IPS-18a (cell line): Measurements from ENCODE around the gene SNRPD3.
"Not testable (repeated sequence)": the region's sequence is repeated elsewhere in the genome, so short reads cannot be mapped to it uniquely, and the experiment has no call there.

Source experiments
- H3K27ac ChIP-seq: one replicate; pipeline ENCODE4 v1.5.1; 2013; ENCODE audit warnings: low read length
- H3K27me3 ChIP-seq: one replicate; pipeline ENCODE4 v1.6.1; 2013; ENCODE audit warnings: mild to moderate bottlenecking, low read length; ENCODE audit not compliant: control insufficient read depth, insufficient read depth
- H3K36me3 ChIP-seq: one replicate; pipeline ENCODE4 v1.6.1; 2013; ENCODE audit warnings: low read depth, low read length; ENCODE audit not compliant: control insufficient read depth
- H3K4me1 ChIP-seq: one replicate; pipeline ENCODE4 v1.6.1; 2013; ENCODE audit warnings: low read depth, low read length; ENCODE audit not compliant: control insufficient read depth
- H3K4me3 ChIP-seq: one replicate; pipeline ENCODE4 v1.5.1; 2013; ENCODE audit warnings: low read length
- H3K9ac ChIP-seq: one replicate; pipeline ENCODE4 v1.6.1; 2013; ENCODE audit warnings: mild to moderate bottlenecking, low read length, moderate library complexity
- H3K9me3 ChIP-seq: one replicate; pipeline ENCODE4 v1.6.1; 2013; ENCODE audit warnings: low read depth, low read length; ENCODE audit not compliant: control insufficient read depth

The SNRPD3 gene

DNA sequence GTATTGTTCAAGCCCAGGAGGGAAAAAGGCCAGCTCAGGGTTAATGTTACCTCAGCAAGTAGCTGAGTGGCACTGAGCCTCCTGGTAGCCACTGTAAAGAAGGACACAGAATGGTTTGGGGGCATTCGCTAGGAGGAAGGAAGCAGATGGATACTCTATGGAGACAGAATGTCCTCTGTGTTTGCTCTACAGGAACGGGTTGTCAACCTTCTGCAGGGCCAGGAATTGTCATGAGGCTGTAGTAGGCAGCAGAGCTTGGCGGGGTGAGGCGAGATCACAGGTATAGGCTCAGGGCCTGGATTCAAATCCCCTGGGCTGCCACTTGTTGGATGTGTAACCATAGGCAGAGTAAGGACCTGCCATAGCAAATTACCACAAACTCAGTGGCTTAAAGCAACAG, 40.1 kb downstream of the SNRPD3 start:
- Histone ChIP-seq H3K27me3 (no peaks in the 10 kb centered on the region), H3K4me1 (peaks cover 13% of the 10 kb centered on the region), H3K9me3 (no peaks in the 10 kb centered on the region), H3K27ac (no peak overlapping the region), H3K9ac (no peak overlapping the region), H3K4me3 (no peak overlapping the region), H3K36me3 (no peaks in the 10 kb centered on the region)

DNA sequence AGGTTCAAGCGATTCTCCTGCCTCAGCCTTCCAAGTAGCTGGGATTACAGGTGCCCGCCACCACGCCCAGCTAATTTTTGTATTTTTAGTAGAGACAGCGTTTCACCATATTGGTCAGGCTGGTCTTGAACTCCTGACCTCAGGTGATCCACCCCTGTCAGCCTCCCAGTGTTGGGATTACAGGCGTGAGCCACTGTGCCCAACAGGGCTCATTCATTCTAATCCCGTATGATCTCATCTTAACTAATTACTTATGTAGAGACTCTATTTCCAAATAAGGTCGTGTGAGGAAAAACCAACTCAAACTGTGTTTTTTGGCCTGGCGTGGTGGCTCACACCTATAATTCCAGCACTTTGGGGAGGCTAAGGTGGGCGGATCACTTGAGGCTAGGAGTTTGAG, 41.3 kb downstream of the SNRPD3 start:
- H3K9ac ChIP-seq, H3K27me3 ChIP-seq, H3K4me3 ChIP-seq, H3K27ac ChIP-seq, H3K36me3 ChIP-seq, H3K9me3 ChIP-seq: not testable (repeated sequence)
- H3K4me1 ChIP-seq = peaks cover 10% of the 10 kb centered on the region

DNA sequence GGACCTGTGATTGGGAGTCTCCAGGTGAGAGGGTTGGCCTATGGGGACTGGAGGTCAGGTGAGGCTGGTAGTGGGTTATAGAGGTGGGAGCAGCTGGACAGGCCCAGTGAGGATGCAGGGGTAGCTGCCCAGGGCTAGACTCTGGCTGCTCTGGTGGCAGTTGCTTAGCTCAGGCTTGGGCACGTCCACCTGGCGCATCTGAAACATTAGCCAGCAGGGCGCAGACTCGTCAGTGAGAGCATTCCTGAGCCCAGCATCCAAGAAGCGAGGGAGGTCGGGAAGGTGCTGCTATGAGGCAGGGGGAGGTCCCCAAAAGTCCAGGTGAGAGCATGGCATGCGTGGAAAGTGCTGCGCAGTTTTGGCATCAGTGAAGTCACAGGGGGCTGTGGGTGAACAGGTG, 43.7 kb downstream of the SNRPD3 start:
- Histone ChIP-seq H3K36me3 (no peaks in the 10 kb centered on the region), H3K9ac (no peak overlapping the region), H3K9me3 (no peaks in the 10 kb centered on the region), H3K27me3 (no peaks in the 10 kb centered on the region), H3K27ac (no peak overlapping the region), H3K4me1 (peaks cover 10% of the 10 kb centered on the region), H3K4me3 (no peak overlapping the region)

DNA sequence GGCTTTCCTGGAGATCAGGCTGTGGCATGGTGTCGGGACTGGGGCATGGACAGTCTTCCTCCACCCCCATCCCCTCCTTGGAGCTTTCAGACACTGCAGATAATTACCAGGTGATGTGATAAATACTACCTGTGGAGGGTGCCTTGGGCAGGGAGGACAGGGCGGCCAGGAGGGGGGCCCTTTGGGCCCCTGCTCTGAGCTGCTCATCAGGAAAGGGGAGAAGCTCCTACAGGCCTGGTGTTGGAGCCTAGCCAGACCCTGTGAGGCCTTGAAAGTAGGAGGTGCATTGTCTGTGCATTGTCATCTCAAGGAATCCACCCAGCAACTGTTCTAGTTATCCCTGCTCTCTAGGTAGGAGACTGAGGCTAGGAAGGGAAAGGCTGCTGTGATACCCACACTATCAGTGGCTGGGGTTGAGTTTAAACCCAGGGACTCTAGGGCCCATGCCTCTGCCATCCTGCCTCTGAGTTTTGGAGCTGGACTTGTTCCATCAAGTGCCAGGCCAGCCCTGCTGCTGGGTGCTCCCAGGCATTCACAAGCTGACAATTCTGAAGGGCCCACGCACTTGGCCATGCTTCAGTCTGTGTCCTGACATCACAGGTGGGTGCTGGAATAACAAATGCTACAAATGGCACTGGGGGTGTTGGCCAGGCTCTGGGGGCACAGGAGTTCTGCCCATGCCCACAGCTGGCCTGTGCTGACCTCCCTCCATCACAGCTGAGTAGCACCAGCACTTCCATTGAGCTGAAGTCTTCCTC, 44.3 kb downstream of the SNRPD3 start:
- not testable (repeated sequence) for H3K27me3 ChIP-seq, H3K9me3 ChIP-seq, H3K4me3 ChIP-seq, H3K36me3 ChIP-seq, H3K9ac ChIP-seq, H3K27ac ChIP-seq
- peaks cover 10% of the 10 kb centered on the region for H3K4me1 ChIP-seq

DNA sequence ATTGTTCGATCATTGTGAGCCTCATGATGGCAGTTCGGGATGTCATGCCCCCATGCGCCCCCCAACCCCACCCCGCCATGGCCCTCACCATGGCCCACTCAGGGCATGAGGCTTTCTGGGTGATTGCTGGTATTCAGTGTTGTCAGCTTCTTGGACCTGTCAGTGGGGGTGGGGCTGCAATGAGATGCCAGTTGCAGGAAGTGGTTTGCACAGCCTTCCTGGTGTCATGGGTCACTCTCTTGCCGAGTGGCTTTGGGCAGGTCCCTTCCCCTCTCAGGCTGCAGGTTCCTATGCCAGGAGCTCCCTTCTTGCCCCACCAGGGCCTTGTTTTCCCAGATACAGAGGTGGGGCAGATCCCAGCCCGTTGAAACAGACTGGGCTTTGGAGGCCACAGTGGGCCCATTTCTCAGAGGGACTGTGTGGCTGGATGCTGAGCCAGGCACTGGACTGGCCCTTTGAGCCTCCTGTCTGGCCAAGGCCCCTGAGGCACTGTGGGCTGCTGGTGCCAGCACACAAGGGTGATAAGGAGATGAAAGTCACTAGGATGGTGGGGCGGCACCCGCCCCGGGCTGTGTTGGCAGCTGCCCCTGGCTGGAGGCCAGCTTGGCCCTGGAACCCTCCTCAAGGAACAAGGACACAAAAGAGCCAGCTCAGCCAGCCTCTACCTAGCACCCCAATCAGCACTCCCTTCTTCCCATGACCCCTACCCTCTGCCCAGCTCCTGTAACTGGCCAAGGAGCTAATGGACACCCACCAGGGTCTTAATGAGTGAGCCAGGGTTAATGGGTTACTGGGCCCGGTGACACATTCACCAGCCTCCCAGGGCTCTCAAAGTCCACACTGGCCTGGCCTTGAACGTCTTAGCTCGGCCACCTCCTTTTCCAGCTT, 45.7 kb downstream of the SNRPD3 start:
- Histone ChIP-seq H3K9ac (no peak overlapping the region), H3K4me1 (peaks cover 10% of the 10 kb centered on the region), H3K27me3 (no peaks in the 10 kb centered on the region), H3K36me3 (no peaks in the 10 kb centered on the region), H3K27ac (no peak overlapping the region), H3K9me3 (no peaks in the 10 kb centered on the region), H3K4me3 (no peak overlapping the region)

DNA sequence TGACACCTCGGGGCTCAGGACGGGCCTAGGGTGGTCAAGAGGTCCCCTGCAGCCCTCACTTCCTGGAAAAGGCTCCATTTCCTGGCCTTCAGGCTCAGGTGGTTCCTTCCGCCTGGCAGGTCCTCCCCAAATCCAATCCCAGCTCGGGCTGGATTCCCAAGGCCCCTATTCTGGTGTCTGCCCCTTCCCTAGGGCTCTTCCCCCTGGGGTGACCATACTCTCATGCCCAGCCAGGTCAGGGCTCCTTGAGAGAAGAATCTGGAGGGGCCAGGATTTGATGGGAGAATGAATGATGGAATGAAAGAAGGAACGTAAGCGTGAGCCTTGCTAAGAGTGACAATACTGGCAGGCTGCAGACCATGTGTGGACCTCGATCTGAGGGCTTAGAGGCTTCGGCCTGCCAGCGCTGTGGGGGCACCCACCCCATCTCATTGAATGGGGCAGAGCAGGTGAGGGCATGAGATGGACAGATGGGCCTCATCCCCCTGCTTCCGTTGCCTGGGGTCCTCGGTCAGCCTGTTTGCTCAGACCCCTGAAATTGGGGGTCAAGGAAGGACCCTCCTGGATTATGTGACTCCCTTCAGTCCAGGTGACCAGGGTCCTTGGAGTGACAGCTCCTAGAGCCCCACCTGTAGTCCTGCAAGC, 46.4 kb downstream of the SNRPD3 start:
- H3K36me3 ChIP-seq, H3K27me3 ChIP-seq, H3K27ac ChIP-seq, H3K9me3 ChIP-seq, H3K9ac ChIP-seq, H3K4me3 ChIP-seq: not testable (repeated sequence)
- peaks cover 10% of the 10 kb centered on the region for H3K4me1 ChIP-seq

DNA sequence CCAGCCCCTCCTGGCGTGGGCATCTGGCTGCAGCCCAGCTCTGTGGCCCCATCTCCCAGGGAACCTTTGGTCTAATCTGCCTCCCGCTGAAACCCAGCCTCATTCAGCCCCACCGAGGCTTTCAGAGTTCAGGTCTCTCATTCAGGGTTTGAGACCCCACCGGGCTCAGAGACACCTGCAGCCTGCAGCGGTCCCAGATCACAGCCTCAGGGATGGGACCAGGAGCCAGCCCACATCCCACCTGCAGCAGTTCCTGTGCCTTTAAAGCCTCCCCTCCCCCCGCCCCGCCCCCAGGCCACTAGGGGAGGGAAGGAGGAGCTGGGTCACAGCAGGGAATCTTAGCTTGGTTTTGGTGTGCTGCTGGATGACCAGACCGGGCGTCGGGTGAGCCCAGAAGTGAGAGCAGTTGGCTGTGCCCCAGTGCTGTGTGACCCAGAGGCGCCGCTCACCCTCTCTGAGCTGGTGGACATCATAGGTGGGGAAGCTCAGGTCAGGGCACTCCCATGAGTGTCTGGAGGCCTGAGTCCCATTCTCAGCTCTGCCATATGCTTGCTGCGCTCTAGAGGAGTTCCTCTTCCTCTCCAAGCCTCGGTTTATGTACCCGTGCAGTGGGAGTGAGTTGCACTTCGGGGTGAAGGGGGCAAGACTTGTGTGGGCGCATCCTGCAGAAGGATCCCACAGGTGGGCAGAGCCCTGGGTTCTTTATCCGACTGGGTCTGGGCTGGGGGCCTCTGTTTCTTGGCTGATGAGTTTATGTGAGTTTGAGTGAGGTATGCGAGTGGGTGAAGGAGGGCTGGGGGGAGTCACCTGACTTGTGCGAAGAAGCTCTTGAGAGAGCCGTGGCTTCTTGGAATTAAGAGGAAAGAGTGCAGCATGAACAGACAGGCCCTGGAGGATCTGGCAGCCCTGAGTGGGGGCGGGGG, 47.3 kb downstream of the SNRPD3 start, which contains the start of gene GGT1:
Gene GGT1, plus strand, starts transcription at position 347 of the 923 bp plus-strand sequence. CDS start 7,889 bp downstream, outside the sequence.
- H3K4me3 ChIP-seq, H3K27ac ChIP-seq: not testable (repeated sequence)

DNA sequence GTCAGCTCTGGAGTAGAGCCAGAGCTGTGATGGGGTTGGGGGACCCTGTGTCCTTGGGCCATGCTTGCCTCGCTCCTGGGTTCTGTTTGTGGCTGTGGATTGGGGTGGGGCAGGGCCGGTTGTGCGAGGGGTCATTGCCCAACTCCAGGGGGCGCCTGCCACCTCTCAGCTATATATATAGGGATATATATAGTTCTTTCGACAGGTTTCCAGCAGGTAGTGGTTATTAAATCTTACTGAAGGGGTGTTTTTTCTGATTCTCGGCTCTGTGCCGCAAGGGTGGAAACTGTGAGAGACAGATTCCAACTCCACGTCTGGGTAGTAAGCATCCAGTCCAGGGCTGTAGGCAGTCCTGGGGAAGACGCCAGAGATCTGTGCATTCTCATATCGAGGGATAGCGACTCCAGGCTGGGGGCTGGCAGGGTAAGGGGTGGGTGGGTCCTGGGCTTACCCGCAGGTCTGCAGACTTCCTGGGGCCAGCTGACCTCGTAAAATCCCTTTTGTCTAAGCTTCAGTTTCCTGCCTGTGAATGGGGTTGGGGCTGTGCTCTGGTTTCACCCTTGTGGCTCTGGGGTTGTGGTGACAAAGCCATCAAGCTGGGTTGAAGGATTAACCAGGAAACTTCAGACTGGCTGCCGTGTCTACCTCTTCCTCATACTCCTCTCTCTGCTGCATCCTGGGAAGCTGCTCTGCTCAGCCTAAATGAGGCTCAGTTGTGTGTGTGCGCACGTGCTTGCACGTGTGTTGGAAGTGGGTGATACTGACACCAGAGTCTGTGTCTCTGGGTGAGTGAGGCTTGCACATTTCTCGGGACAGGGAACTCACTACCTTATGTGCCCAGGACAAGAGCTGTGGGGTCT, 48.2 kb downstream of the SNRPD3 start:
- H3K27ac ChIP-seq, H3K4me3 ChIP-seq: not testable (repeated sequence)

More for the DNA sequence above, 47.3 kb downstream of the SNRPD3 start, which contains the start of gene GGT1:
- H3K9ac ChIP-seq, H3K27me3 ChIP-seq, H3K9me3 ChIP-seq, H3K36me3 ChIP-seq: not testable (repeated sequence)
- peaks cover 10% of the 10 kb centered on the region for H3K4me1 ChIP-seq

DNA sequence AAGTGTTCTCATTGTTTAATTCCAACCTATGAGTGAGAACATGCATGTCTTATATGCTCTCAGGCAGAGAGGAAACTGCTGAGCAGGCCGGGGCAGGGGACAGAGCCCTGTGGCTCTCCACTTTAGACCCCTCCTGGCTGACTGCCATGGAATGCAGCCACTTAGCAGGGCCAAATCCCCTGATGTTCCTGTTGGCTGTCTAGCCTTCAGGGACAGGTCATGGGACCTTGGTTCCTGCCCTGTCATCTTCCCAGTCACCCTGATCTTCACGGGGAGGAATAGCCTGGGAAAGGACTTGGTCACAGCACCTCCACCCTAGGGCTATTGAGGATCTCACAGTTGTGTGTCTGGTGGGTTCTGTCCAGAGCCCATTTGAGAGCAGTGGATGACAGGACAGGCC, 50.5 kb downstream of the SNRPD3 start:
- H3K4me3 ChIP-seq, H3K9ac ChIP-seq, H3K27ac ChIP-seq, H3K4me1 ChIP-seq, H3K9me3 ChIP-seq, H3K27me3 ChIP-seq, H3K36me3 ChIP-seq: not testable (repeated sequence)

More for the DNA sequence above, 48.2 kb downstream of the SNRPD3 start:
- H3K9me3 ChIP-seq, H3K27me3 ChIP-seq, H3K9ac ChIP-seq, H3K36me3 ChIP-seq: not testable (repeated sequence)
- H3K4me1 ChIP-seq = peaks cover 10% of the 10 kb centered on the region

DNA sequence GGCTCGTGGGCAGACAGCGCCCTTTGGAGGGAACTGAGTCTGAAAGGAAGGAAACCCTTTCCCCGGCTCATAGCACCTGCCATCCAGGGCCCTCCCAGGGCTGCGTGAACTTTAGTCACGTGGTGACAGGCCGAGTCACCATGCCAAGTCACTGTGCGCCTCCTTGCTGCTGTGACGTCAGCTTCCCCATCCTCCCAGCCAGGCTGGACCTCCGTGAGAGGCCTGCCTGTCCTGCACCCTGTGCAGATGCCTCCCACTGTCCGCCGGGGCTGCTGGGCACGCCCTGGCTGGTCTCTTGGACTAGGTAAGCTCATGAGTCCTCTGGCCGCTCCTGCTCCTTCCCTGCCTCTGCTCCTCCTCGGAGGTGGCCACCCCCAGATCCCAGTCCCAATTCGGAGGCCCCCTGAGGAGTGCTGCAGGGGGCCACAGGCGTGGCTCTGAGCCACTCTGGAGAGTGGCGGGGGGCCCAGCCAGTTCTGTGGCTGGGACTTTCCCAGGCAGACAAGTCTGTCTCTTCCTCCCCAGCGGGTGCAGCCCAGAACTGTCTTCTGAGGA, 51.7 kb downstream of the SNRPD3 start:
- not testable (repeated sequence) for H3K27me3 ChIP-seq, H3K36me3 ChIP-seq, H3K9me3 ChIP-seq, H3K27ac ChIP-seq, H3K4me1 ChIP-seq, H3K4me3 ChIP-seq, H3K9ac ChIP-seq
